ENCODE results near the gene RFTN1.

DNA sequence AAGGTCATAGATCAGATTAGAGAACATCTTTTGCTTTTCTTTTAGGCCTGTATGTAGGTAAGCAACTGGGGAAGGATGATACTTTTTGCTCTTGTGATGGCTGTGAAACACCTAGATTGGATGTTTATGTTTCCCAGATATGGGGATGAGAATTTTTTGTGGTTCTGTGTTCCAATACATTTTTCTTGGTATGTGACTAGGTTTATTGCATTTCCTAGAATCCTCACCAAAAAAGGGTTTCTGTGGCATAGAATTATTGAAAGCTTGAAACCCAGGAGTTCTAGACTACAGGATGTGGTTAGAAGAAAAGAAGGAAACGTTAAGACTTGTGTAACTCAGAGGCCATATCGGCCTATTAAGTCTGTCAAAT lies 222.7 kb downstream of the RFTN1 start:
- TF ChIP-seq, protein P1, sequence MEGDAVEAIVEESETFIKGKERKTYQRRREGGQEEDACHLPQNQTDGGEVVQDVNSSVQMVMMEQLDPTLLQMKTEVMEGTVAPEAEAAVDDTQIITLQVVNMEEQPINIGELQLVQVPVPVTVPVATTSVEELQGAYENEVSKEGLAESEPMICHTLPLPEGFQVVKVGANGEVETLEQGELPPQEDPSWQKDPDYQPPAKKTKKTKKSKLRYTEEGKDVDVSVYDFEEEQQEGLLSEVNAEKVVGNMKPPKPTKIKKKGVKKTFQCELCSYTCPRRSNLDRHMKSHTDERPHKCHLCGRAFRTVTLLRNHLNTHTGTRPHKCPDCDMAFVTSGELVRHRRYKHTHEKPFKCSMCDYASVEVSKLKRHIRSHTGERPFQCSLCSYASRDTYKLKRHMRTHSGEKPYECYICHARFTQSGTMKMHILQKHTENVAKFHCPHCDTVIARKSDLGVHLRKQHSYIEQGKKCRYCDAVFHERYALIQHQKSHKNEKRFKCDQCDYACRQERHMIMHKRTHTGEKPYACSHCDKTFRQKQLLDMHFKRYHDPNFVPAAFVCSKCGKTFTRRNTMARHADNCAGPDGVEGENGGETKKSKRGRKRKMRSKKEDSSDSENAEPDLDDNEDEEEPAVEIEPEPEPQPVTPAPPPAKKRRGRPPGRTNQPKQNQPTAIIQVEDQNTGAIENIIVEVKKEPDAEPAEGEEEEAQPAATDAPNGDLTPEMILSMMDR (IDR thresholded peaks at IDR 0.05): no peak
- TF ChIP-seq POLR2A (IDR thresholded peaks at IDR 0.05): no peak
